ENCODE data around the gene KATNB1. TPM values are rescaled to one million over a fixed set of nuclear protein-coding genes. Genes with fewer than 3 reads are reported as not detected.

Gene KATNB1
- polyA plus RNA-seq, 3 donors, result 16.9 to 35.6 (median 17.7) TPM

- no peak overlapping the region for H2AFZ ChIP-seq (ENCODE audit: insufficient read depth, low read depth, low read length, poor library complexity, severe bottlenecking)
- Mint-ChIP-seq H3K4me3 (no peak overlapping the region), H3K4me1 (no peaks in the 10 kb centered on the region), H3K9me3 (peaks cover 0 to 4% (median 0%) of the 10 kb centered on the region in 7 donors), H3K27ac (no peak overlapping the region), H3K36me3 (peaks cover 23 to 46% of the 10 kb centered on the region in 2 donors), H3K27me3 (ENCODE audit: low read depth in 3 of 3) (peaks cover 0 to 6% (median 2%) of the 10 kb centered on the region in 3 donors)
- no peak for TF ChIP-seq CTCF (IDR thresholded peaks at IDR 0.05)
- no peaks in the 10 kb centered on the region for H3K79me2 ChIP-seq (ENCODE audit: insufficient read depth, low read length)
- DNase-seq, result no peak
- no peaks in the 10 kb centered on the region for H3K9me3 ChIP-seq (replicated peaks in 1 of 2; ENCODE audit: control insufficient read depth in 1 of 2, insufficient read depth in 1 of 2, low read length in 2 of 2)
- no peak overlapping the region for H3K4me3 ChIP-seq (replicated peaks in 1 of 3; ENCODE audit: low read depth in 2 of 3, low read length in 3 of 3)
- H3K36me3 ChIP-seq (replicated peaks in 1 of 2; ENCODE audit: control insufficient read depth in 1 of 2, insufficient read depth in 2 of 2, low read length in 2 of 2), result peaks cover 34 to 44% of the 10 kb centered on the region in 2 donors
- 83% methylated on average over 8 of the region's 15 CpGs for WGBS (ENCODE audit: insufficient coverage)
- H3K9ac ChIP-seq (ENCODE audit: insufficient read depth, low read length, poor library complexity, severe bottlenecking), result no peak overlapping the region
- H3K4me2 ChIP-seq (replicated peaks; ENCODE audit: extremely low read depth, low read length, poor library complexity, severe bottlenecking), result no peak overlapping the region
- H4K20me1 ChIP-seq (ENCODE audit: insufficient read depth, low read length), result no peaks in the 10 kb centered on the region
- intact Hi-C loops (cut with micrococcal nuclease), result loop anchor here (2.0 kb wide), 2 partner anchors 244 to 248 kb away; partner anchors contain the start of genes USB1 (in 1 of the 2) and ZNF319 (in 1 of the 2)
- H3K27ac ChIP-seq (ENCODE audit: low read depth in 1 of 2, low read length in 2 of 2), result no peak overlapping the region
- no peaks in the 10 kb centered on the region for H3K27me3 ChIP-seq (ENCODE audit: control insufficient read depth in 2 of 2, insufficient read depth in 2 of 2, low read length in 2 of 2)
- H3K4me1 ChIP-seq (ENCODE audit: control insufficient read depth in 1 of 2, insufficient read depth in 2 of 2, low read length in 2 of 2), result no peaks in the 10 kb centered on the region
Observed at GRCh38 chr16:57756424-57757325, 21.1 kb downstream of the KATNB1 start.

- WGBS (ENCODE audit: insufficient coverage), result 100% methylated on average over 6 of the region's 11 CpGs
- DNase-seq, result peak; percentile 76 to 77 (median 77)
- H3K4me1 Mint-ChIP-seq, result no peaks in the 10 kb centered on the region
- H3K4me3 Mint-ChIP-seq, result no peak overlapping the region
- Histone ChIP-seq H3K36me3 (replicated peaks in 1 of 2; ENCODE audit: control insufficient read depth in 1 of 2, insufficient read depth in 2 of 2, low read length in 2 of 2) (peaks cover 28 to 37% of the 10 kb centered on the region in 2 donors), H3K4me1 (ENCODE audit: control insufficient read depth in 1 of 2, insufficient read depth in 2 of 2, low read length in 2 of 2) (no peaks in the 10 kb centered on the region), H3K9me3 (replicated peaks in 1 of 2; ENCODE audit: control insufficient read depth in 1 of 2, insufficient read depth in 1 of 2, low read length in 2 of 2) (no peaks in the 10 kb centered on the region), H3K27ac (ENCODE audit: low read depth in 1 of 2, low read length in 2 of 2) (no peak overlapping the region), H3K4me3 (replicated peaks in 1 of 3; ENCODE audit: low read depth in 2 of 3, low read length in 3 of 3) (no peak overlapping the region), H3K9ac (ENCODE audit: insufficient read depth, low read length, poor library complexity, severe bottlenecking) (no peak overlapping the region), H3K27me3 (ENCODE audit: control insufficient read depth in 2 of 2, insufficient read depth in 2 of 2, low read length in 2 of 2) (no peaks in the 10 kb centered on the region), H3K4me2 (replicated peaks; ENCODE audit: extremely low read depth, low read length, poor library complexity, severe bottlenecking) (no peak overlapping the region), H2AFZ (ENCODE audit: insufficient read depth, low read depth, low read length, poor library complexity, severe bottlenecking) (no peak overlapping the region), H4K20me1 (ENCODE audit: insufficient read depth, low read length) (no peaks in the 10 kb centered on the region), H3K79me2 (ENCODE audit: insufficient read depth, low read length) (no peaks in the 10 kb centered on the region)
- peaks cover 19 to 40% of the 10 kb centered on the region in 2 donors for H3K36me3 Mint-ChIP-seq
- H3K9me3 Mint-ChIP-seq, result peaks cover 0 to 4% (median 0%) of the 10 kb centered on the region in 7 donors
- no peak overlapping the region for H3K27ac Mint-ChIP-seq
- H3K27me3 Mint-ChIP-seq (ENCODE audit: low read depth in 3 of 3), result peaks cover 0 to 6% (median 2%) of the 10 kb centered on the region in 3 donors
- peak; percentile 94 for TF ChIP-seq CTCF (IDR thresholded peaks at IDR 0.05)
- intact Hi-C loops (cut with micrococcal nuclease), result loop anchor here (2.0 kb wide), 2 partner anchors 243 to 247 kb away; partner anchors contain the start of genes USB1 (in 1 of the 2) and ZNF319 (in 1 of the 2)
Observed at GRCh38 chr16:57757326-57757786, 21.8 kb downstream of the KATNB1 start.

Data from CD14-positive monocyte (primary cell).